Tibial nerve (tissue), 4 donors: ENCODE data around the gene ARHGEF17. TPM values are rescaled to one million over a fixed set of nuclear protein-coding genes. Genes with fewer than 3 reads are reported as not detected.

Experiments used
- DNase-seq, 2 donors: peaks; one replicate each; pipeline ENCODE4 v3.0.0-alpha.2; 2019; ENCODE audit warnings: low spot score in 2 of 2
- H3K27ac ChIP-seq, 4 donors: fragments of 200-600 bp; sonication (generic) in 3 of 4; one replicate each; pipeline ENCODE4 v1.5.1; 2017 to 2019; ENCODE audit warnings: mild to moderate bottlenecking in 1 of 4
- H3K27me3 ChIP-seq, 2 donors: fragments of 200-600 bp; sonication (generic) in 1 of 2; one replicate each; pipeline versions ENCODE4 v1.5.1 to v1.6.0; 2017 to 2019
- H3K36me3 ChIP-seq, 3 donors: fragments of 200-600 bp; sonication (generic); one replicate each; pipeline ENCODE4 v1.5.1; 2018 to 2019
- H3K4me1 ChIP-seq, 4 donors: fragments of 200-600 bp; sonication (generic) in 3 of 4; one replicate each; pipeline ENCODE4 v1.5.1; 2017 to 2019
- H3K4me3 ChIP-seq, 4 donors: fragments of 200-600 bp; sonication (generic) in 3 of 4; one replicate each; pipeline ENCODE4 v1.5.1; 2017 to 2019; ENCODE audit warnings: mild to moderate bottlenecking in 1 of 4, moderate library complexity in 1 of 4
- H3K9me3 ChIP-seq, 4 donors: fragments of 200-600 bp; sonication (generic) in 3 of 4; one replicate each; pipeline ENCODE4 v1.5.1; 2017 to 2019
- EP300 ChIP-seq, 2 donors: sonication (generic); formaldehyde crosslinking; IDR thresholded peaks; one replicate each; pipeline ENCODE4 v1.6.1; 2017; ENCODE audit warnings: antibody characterized with exemption in 2 of 2, mild to moderate bottlenecking in 1 of 2
- POLR2A ChIP-seq, 2 donors: fragments of 450-650 bp; IDR thresholded peaks; one replicate each; pipeline ENCODE4 v1.6.1; 2017; ENCODE audit warnings: antibody characterized with exemption in 2 of 2, mild to moderate bottlenecking in 2 of 2, moderate library complexity in 2 of 2
- WGBS, 2 donors: methylation state at CpG; one replicate each; pipeline ENCODE4 v1.1.5; 2018; 5-methylcytosine and 5-hydroxymethylcytosine counted together
- total RNA-seq, 4 donors: library from RNA; depleted of rRNA; stranded (reverse); fragments of >200 nt; gene quantifications; one replicate each; pipeline ENCODE4 v1.1.0, GENCODE V29; 2016
- TF ChIP-seq, protein P1 (sequence below), 5 experiments: fragments of 200-600 bp in 3 of 5; fragments of 450-650 bp in 2 of 5; sonication (generic) in 3 of 5; IDR thresholded peaks; one replicate each; pipeline ENCODE4 v1.5.1; 2016 to 2019; ENCODE audit warnings: antibody characterized with exemption in 5 of 5, mild to moderate bottlenecking in 3 of 5, moderate library complexity in 2 of 5

Gene ARHGEF17
- total RNA-seq, 4 donors from 2014 or later, result 102 to 135 (median 112) TPM

DNA sequence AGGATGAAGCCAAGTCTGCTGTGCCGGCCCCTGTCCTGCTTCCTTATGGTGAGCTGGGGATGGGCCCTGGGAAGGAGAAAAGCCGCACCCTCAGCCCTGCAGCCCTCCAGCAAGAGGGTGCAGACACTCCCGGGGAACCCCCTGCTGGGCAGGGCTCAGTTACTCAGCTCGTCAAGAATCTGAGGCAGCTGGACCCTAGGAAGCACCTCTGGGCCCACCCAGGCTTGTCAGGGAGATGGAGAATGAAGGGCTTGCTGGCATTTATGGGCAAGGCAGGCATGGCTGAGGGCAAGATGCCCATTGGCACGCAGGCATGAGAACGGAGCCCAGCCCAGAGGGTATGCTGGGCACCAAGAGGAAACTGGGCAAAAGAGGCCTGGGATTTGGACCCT, 81.1 kb downstream of the ARHGEF17 start:
- 60 to 82% methylated on average over 4 to 6 of the region's 6 CpGs for WGBS, 2 donors
- peaks cover 0 to 63% (median 35%) of the 10 kb centered on the region in 4 donors for H3K4me1 ChIP-seq
- no peaks in the 10 kb centered on the region for H3K27me3 ChIP-seq
- no peak for DNase-seq
- H3K4me3 ChIP-seq, result no peak overlapping the region
- H3K9me3 ChIP-seq, result no peaks in the 10 kb centered on the region
- TF ChIP-seq, protein P1, sequence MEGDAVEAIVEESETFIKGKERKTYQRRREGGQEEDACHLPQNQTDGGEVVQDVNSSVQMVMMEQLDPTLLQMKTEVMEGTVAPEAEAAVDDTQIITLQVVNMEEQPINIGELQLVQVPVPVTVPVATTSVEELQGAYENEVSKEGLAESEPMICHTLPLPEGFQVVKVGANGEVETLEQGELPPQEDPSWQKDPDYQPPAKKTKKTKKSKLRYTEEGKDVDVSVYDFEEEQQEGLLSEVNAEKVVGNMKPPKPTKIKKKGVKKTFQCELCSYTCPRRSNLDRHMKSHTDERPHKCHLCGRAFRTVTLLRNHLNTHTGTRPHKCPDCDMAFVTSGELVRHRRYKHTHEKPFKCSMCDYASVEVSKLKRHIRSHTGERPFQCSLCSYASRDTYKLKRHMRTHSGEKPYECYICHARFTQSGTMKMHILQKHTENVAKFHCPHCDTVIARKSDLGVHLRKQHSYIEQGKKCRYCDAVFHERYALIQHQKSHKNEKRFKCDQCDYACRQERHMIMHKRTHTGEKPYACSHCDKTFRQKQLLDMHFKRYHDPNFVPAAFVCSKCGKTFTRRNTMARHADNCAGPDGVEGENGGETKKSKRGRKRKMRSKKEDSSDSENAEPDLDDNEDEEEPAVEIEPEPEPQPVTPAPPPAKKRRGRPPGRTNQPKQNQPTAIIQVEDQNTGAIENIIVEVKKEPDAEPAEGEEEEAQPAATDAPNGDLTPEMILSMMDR (IDR thresholded peaks at IDR 0.05), result no peak
- TF ChIP-seq EP300 (IDR thresholded peaks at IDR 0.05) (no peak), POLR2A (IDR thresholded peaks at IDR 0.05) (no peak)
- H3K27ac ChIP-seq, result no peak overlapping the region
- H3K36me3 ChIP-seq, result no peaks in the 10 kb centered on the region

DNA sequence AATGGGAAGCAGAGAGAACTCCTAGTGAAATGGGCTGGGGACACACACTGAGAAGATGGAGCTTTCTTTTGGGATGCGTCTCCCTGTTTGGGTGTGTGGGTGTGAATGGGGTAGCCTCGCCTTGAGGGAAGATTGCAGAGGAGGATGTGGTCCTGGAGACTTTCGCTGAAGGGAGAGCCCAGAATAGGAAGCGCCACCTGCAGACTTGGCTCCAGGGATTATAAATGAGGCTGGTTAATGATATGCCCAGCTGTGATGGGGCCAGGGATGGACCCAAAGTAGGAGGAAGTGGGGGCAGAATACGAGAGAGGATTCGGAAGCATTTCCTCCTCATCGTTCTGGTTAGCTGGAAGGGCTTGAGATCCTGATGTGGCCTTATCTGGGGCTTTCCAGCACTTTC, 81.8 kb downstream of the ARHGEF17 start:
- no peak overlapping the region for H3K27ac ChIP-seq
- WGBS, 2 donors, result 86 to 88% methylated on average over 7 of the region's 7 CpGs
- no peak for DNase-seq
- TF ChIP-seq EP300 (IDR thresholded peaks at IDR 0.05), result no peak
- TF ChIP-seq, protein P1 (IDR thresholded peaks at IDR 0.05), result no peak
- no peak for TF ChIP-seq POLR2A (IDR thresholded peaks at IDR 0.05)
- H3K9me3 ChIP-seq, result no peaks in the 10 kb centered on the region
- H3K36me3 ChIP-seq, result no peaks in the 10 kb centered on the region
- no peaks in the 10 kb centered on the region for H3K27me3 ChIP-seq
- no peak overlapping the region for H3K4me3 ChIP-seq
- H3K4me1 ChIP-seq, result peaks cover 0 to 55% (median 27%) of the 10 kb centered on the region in 4 donors

DNA sequence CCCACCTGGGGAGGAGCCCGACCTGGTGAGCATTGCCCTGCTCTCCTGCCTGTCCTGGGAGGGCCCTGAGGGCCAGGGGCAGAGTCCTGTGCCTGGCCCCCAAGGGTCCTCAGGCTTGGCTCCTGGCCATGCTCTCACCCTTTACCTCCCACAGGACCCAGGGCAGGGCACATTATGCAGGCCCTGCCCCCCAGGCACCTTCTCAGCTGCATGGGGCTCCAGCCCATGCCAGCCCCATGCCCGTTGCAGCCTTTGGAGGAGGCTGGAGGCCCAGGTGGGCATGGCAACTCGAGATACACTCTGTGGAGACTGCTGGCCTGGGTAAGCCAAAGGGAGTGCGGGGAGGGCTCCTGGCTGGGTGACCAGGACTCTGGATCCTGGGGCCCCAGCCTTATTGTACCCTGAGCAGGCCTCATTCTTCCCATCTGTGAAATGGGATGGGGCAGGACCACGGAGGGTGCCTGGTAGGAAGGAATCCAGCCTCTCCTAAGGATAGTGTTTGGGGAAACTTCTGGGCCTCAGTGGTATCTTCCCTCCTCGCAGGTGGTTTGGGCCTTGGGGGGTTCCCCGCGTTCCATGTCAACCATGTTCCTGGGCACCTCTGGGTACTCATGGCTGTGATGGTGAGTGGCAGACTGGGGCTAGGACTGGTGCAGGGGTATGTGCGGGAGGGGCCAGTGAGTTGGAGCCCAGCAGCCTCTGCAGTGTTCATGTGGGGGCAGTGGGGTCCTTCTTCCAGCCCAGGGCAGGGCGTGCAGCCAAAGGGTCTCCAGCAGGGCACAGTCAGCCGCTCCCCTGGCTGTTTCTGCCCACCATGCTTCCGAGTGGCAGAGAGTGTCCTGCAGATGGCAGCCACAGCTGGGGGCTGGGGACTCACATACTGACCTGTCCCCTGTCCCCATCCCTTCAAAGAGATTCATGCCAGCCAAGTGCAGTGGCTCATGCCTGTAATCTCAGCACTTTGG, 82.8 kb downstream of the ARHGEF17 start:
- DNase-seq, result no peak
- Histone ChIP-seq H3K4me3 (no peak overlapping the region), H3K9me3 (no peaks in the 10 kb centered on the region), H3K27me3 (no peaks in the 10 kb centered on the region), H3K4me1 (peaks cover 0 to 45% (median 17%) of the 10 kb centered on the region in 4 donors), H3K27ac (no peak overlapping the region), H3K36me3 (peaks cover 0 to 3% (median 0%) of the 10 kb centered on the region in 3 donors)
- no peak for TF ChIP-seq EP300 (IDR thresholded peaks at IDR 0.05)
- TF ChIP-seq, protein P1 (IDR thresholded peaks at IDR 0.05), result no peak
- no peak for TF ChIP-seq POLR2A (IDR thresholded peaks at IDR 0.05)
- 87 to 91% methylated on average over 10 of the region's 12 CpGs for WGBS, 2 donors

DNA sequence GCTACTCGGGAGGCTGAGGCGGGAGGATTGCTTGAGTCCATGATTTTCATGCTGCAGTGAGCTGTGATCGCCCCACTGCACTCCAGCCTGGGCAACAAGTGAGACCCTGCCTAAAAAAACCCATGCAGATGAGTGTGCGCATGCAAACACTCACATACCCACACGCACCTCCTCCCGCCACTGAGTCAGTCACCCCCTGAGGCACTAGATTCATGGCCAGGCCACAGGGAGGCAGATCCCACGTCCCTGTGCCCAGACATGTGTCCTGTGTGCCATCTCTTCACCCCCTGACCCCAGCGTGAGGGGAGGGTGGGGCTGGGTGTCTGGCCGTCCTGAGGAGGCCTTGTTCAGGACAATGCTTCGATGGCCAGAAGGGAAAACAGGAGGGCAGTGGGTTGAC, 83.6 kb downstream of the ARHGEF17 start:
- no peak for DNase-seq
- no peak overlapping the region for H3K4me3 ChIP-seq
- TF ChIP-seq, protein P1 (IDR thresholded peaks at IDR 0.05), result no peak
- TF ChIP-seq POLR2A (IDR thresholded peaks at IDR 0.05) (no peak), EP300 (IDR thresholded peaks at IDR 0.05) (no peak)
- no peaks in the 10 kb centered on the region for H3K9me3 ChIP-seq
- H3K4me1 ChIP-seq, result peaks cover 0 to 37% (median 9%) of the 10 kb centered on the region in 4 donors
- H3K27me3 ChIP-seq, result no peaks in the 10 kb centered on the region
- peaks cover 0 to 3% (median 0%) of the 10 kb centered on the region in 3 donors for H3K36me3 ChIP-seq
- WGBS, 2 donors, result 87 to 91% methylated on average over 10 of the region's 10 CpGs
- no peak overlapping the region for H3K27ac ChIP-seq
